H9 (cell line): ENCODE measurements around the gene CXCL13. TPM values are rescaled to one million over a fixed set of nuclear protein-coding genes. Genes with fewer than 3 reads are reported as not detected.

Experiments
- DNase-seq: peaks from one replicate; pipeline ENCODE4 v3.0.0-alpha.2; 2017
- H2AFZ ChIP-seq: one replicate; pipeline ENCODE4 v1.6.1; 2013; ENCODE audit warnings: mild to moderate bottlenecking, low read length, control low read depth, moderate library complexity
- H2AK5ac ChIP-seq: 2 replicates; pipeline ENCODE4 v1.6.1; 2013; ENCODE audit warnings: low read length, control low read depth, mixed read lengths; ENCODE audit not compliant: insufficient read length
- H2BK120ac ChIP-seq: one replicate; pipeline ENCODE4 v1.6.1; 2013; ENCODE audit warnings: low read depth, mild to moderate bottlenecking, low read length, control low read depth, inconsistent platforms; ENCODE audit not compliant: poor library complexity, severe bottlenecking
- H2BK12ac ChIP-seq: 2 replicates; pipeline ENCODE4 v1.6.1; 2013; ENCODE audit warnings: low read length, control low read depth, mixed read lengths, low read depth; ENCODE audit not compliant: insufficient read length
- H2BK15ac ChIP-seq: 2 replicates; pipeline ENCODE4 v1.6.1; 2013; ENCODE audit warnings: low read depth, low read length, control low read depth
- H2BK20ac ChIP-seq: one replicate; pipeline ENCODE4 v1.6.1; 2013; ENCODE audit warnings: low read depth, mild to moderate bottlenecking, low read length, control low read depth, inconsistent platforms; ENCODE audit not compliant: poor library complexity, severe bottlenecking
- H2BK5ac ChIP-seq: 2 replicates; pipeline ENCODE4 v1.6.1; 2013; ENCODE audit warnings: low read length, control low read depth, mixed read lengths; ENCODE audit not compliant: insufficient read length
- H3K14ac ChIP-seq: 2 replicates; pipeline ENCODE4 v1.6.1; 2013; ENCODE audit warnings: low read length, control low read depth; ENCODE audit not compliant: insufficient read depth
- H3K18ac ChIP-seq: 2 replicates; pipeline ENCODE4 v1.6.1; 2013; ENCODE audit warnings: low read depth, mild to moderate bottlenecking, mixed read lengths, low read length, control low read depth; ENCODE audit not compliant: insufficient read length
- H3K23ac ChIP-seq: 2 replicates; pipeline ENCODE4 v1.6.1; 2013; ENCODE audit warnings: low read length, control low read depth, mixed read lengths, low read depth; ENCODE audit not compliant: insufficient read length
- H3K23me2 ChIP-seq: 2 replicates; pipeline ENCODE4 v1.6.1; 2013; ENCODE audit warnings: low read depth, mild to moderate bottlenecking, mixed read lengths, low read length, control low read depth; ENCODE audit not compliant: insufficient read length, poor library complexity, severe bottlenecking
- H3K27ac ChIP-seq: 2 replicates; pipeline ENCODE4 v1.5.1; 2013; ENCODE audit warnings: low read length, control low read depth, mixed read lengths, low read depth; ENCODE audit not compliant: insufficient read length
- H3K27me3 ChIP-seq: 2 replicates; pipeline ENCODE4 v1.6.1; 2013; ENCODE audit warnings: low read length, control low read depth, inconsistent platforms; ENCODE audit not compliant: insufficient read depth
- H3K4ac ChIP-seq: 2 replicates; pipeline ENCODE4 v1.6.1; 2013; ENCODE audit warnings: low read depth, mild to moderate bottlenecking, control low read depth, inconsistent platforms, low read length, moderate library complexity
- H3K4me1 ChIP-seq: 2 replicates; pipeline ENCODE4 v1.6.1; 2013; ENCODE audit warnings: low read length, control low read depth, inconsistent platforms; ENCODE audit not compliant: insufficient read depth
- H3K4me2 ChIP-seq: 2 replicates; pipeline ENCODE4 v1.6.1; 2013; ENCODE audit warnings: low read length, control low read depth, mixed read lengths; ENCODE audit not compliant: insufficient read length, insufficient read depth
- H3K56ac ChIP-seq: 2 replicates; pipeline ENCODE4 v1.6.1; 2013; ENCODE audit warnings: low read depth, mild to moderate bottlenecking, mixed read lengths, low read length, control low read depth; ENCODE audit not compliant: insufficient read length
- H3K79me1 ChIP-seq: 2 replicates; pipeline ENCODE4 v1.6.1; 2013; ENCODE audit warnings: low read depth, mild to moderate bottlenecking, moderate library complexity, low read length, control low read depth, inconsistent platforms; ENCODE audit not compliant: insufficient read depth, poor library complexity, severe bottlenecking
- H3K79me2 ChIP-seq: 2 replicates; pipeline ENCODE4 v1.6.1; 2013; ENCODE audit warnings: low read length, control low read depth, inconsistent platforms; ENCODE audit not compliant: insufficient read depth
- H3K9ac ChIP-seq: 2 replicates; pipeline ENCODE4 v1.6.1; 2013; ENCODE audit warnings: low read length, control low read depth, mixed read lengths; ENCODE audit not compliant: insufficient read length; ENCODE audit errors: extremely low read depth
- H3K9me3 ChIP-seq: one replicate; pipeline ENCODE4 v1.6.1; 2013; ENCODE audit warnings: low read depth, low read length, inconsistent platforms; ENCODE audit not compliant: control insufficient read depth
- H3T11ph ChIP-seq: one replicate; pipeline ENCODE4 v1.6.1; 2013; ENCODE audit warnings: mild to moderate bottlenecking, low read length, control low read depth, inconsistent platforms
- H4K20me1 ChIP-seq: one replicate; pipeline ENCODE4 v1.6.1; 2013; ENCODE audit not compliant: control insufficient read depth, insufficient read length, insufficient read depth
- H4K5ac ChIP-seq: 2 replicates; pipeline ENCODE4 v1.6.1; 2013; ENCODE audit warnings: low read depth, mild to moderate bottlenecking, mixed read lengths, low read length, control low read depth; ENCODE audit not compliant: insufficient read length
- H4K8ac ChIP-seq: replicated peaks from 2 replicates; pipeline ENCODE4 v1.6.1; 2013; ENCODE audit warnings: low read length, control low read depth, mixed read lengths, low read depth; ENCODE audit not compliant: insufficient read length
- H4K91ac ChIP-seq: 2 replicates; pipeline ENCODE4 v1.6.1; 2013; ENCODE audit warnings: low read depth, mild to moderate bottlenecking, moderate library complexity, mixed read lengths, low read length, control low read depth; ENCODE audit not compliant: insufficient read length
- H3K27ac Mint-ChIP-seq, 3 experiments: 2 replicates in 2 of 3; 3 replicates in 1 of 3; pipeline ENCODE4 v1.8.0; 2020 to 2021; ENCODE audit warnings: mixed read lengths in 3 of 3, mild to moderate bottlenecking in 1 of 3, moderate library complexity in 1 of 3
- H3K27me3 Mint-ChIP-seq: 2 replicates; pipeline ENCODE4 v1.8.0; 2021; ENCODE audit warnings: low read depth, mild to moderate bottlenecking, moderate library complexity, mixed read lengths
- H3K36me3 Mint-ChIP-seq, 3 experiments: 2 replicates in 2 of 3; 3 replicates in 1 of 3; pipeline ENCODE4 v1.8.0; 2020 to 2021; ENCODE audit warnings: low read depth in 3 of 3, mixed read lengths in 3 of 3; ENCODE audit not compliant: insufficient read depth in 1 of 3
- H3K4me1 Mint-ChIP-seq, 2 experiments: 2 replicates each; pipeline ENCODE4 v1.8.0; 2020; ENCODE audit warnings: mixed read lengths in 2 of 2
- H3K4me3 Mint-ChIP-seq, 2 experiments: 2 replicates in 1 of 2; 3 replicates in 1 of 2; pipeline ENCODE4 v1.8.0; 2020 to 2021; ENCODE audit warnings: mild to moderate bottlenecking in 2 of 2, mixed read lengths in 2 of 2, moderate library complexity in 1 of 2
- H3K9me3 Mint-ChIP-seq, 2 experiments: 2 replicates in 1 of 2; 3 replicates in 1 of 2; pipeline ENCODE4 v1.8.0; 2020; ENCODE audit warnings: mild to moderate bottlenecking in 2 of 2, mixed read lengths in 2 of 2, moderate library complexity in 1 of 2
- CTCF ChIP-seq: fragments of 200-600 bp; sonication (generic); conservative IDR thresholded peaks from 3 replicates; pipeline ENCODE4 v1.8.0; 2021; ENCODE audit warnings: antibody characterized with exemption, mild to moderate bottlenecking
- total RNA-seq: library from RNA; stranded (reverse); gene quantifications from 2 replicates; pipeline ENCODE4 v1.2.1, GENCODE V29; 2021

The CXCL13 gene
- total RNA-seq, 1 experiment from 2014 or later = not detected

DNA sequence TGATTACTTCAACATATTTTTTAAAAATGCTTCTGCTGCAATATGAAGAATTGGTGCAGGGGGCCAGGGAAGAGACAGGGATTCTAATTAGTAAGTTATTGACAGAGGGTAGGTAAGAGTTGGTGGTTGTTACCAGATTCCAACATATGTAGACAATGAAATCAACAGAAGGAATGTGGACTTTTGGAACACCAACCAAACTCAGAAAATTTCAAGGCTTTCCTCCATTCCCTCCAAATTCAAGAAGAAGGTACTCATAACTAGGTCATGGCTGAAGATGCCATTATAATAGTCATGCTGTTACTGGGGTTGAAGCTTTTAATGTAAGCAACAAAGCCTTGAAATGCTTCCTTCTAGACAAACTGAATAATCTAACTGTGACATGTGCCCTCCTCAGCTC, 22.9 kb upstream of the CXCL13 start:
- Histone ChIP-seq H3K23me2 (no peaks in the 10 kb centered on the region), H4K91ac (no peak overlapping the region), H2BK120ac (no peak overlapping the region), H3K4me1 (no peaks in the 10 kb centered on the region), H3K23ac (no peak overlapping the region), H2AK5ac (no peak overlapping the region), H3K56ac (no peak overlapping the region), H3K4ac (no peak overlapping the region), H3K18ac (no peak overlapping the region), H4K20me1 (no peaks in the 10 kb centered on the region), H2AFZ (no peak overlapping the region), H3K9me3 (no peaks in the 10 kb centered on the region), H3K9ac (no peak overlapping the region), H3K79me1 (no peaks in the 10 kb centered on the region), H2BK5ac (no peak overlapping the region), H2BK20ac (no peak overlapping the region), H3K4me2 (no peak overlapping the region), H4K5ac (no peak overlapping the region), H3T11ph (no peak overlapping the region), H3K79me2 (no peaks in the 10 kb centered on the region), H2BK15ac (no peak overlapping the region), H3K27me3 (no peaks in the 10 kb centered on the region), H4K8ac (no peak overlapping the region), H3K27ac (no peak overlapping the region), H2BK12ac (no peak overlapping the region), H3K14ac (no peak overlapping the region)
- Mint-ChIP-seq H3K4me1 (peaks cover 0 to 2% of the 10 kb centered on the region in 2 experiments; a peak in 1 of 4 replicates), H3K36me3 (no peaks in the 10 kb centered on the region), H3K4me3 (no peak overlapping the region), H3K27me3 (no peaks in the 10 kb centered on the region; the same call in 1 of the 2 replicates), H3K27ac (no peak overlapping the region), H3K9me3 (peaks cover 0 to 6% of the 10 kb centered on the region in 2 experiments; a peak in 3 of 5 replicates)
- no peak for TF ChIP-seq CTCF
- DNase-seq = no peak
